Duodenal mucosa (tissue), 2 donors: ENCODE measurements around the gene NOXA1.
A peak's percentile ranks its signal among the peaks of the same experiment; 100 is the strongest.
"Not testable (repeated sequence)": the region's sequence is repeated elsewhere in the genome, so short reads cannot be mapped to it uniquely, and the experiment has no call there.

Experiments used
- H3K27ac ChIP-seq: one replicate; pipeline ENCODE4 v1.7.0; 2013; ENCODE audit warnings: low read depth, low read length
- H3K27me3 ChIP-seq, 2 donors: one replicate each; pipeline ENCODE4 v1.7.0; 2013; ENCODE audit warnings: low read length in 2 of 2, control low read depth in 1 of 2; ENCODE audit not compliant: insufficient read depth in 2 of 2, control insufficient read depth in 1 of 2
- H3K36me3 ChIP-seq, 2 donors: one replicate each; pipeline ENCODE4 v1.7.0; 2013; ENCODE audit warnings: low read length in 2 of 2, control low read depth in 1 of 2; ENCODE audit not compliant: insufficient read depth in 2 of 2, control insufficient read depth in 1 of 2
- H3K4me1 ChIP-seq, 2 donors: one replicate each; pipeline ENCODE4 v1.7.0; 2013; ENCODE audit warnings: low read length in 2 of 2, control low read depth in 1 of 2; ENCODE audit not compliant: insufficient read depth in 2 of 2, control insufficient read depth in 1 of 2
- H3K4me3 ChIP-seq, 2 donors: one replicate each; pipeline ENCODE4 v1.7.0; 2013; ENCODE audit warnings: low read length in 2 of 2, low read depth in 1 of 2
- H3K9ac ChIP-seq, 2 donors: one replicate each; pipeline ENCODE4 v1.7.0; 2013; ENCODE audit warnings: low read length in 2 of 2, low read depth in 1 of 2
- H3K9me3 ChIP-seq, 2 donors: one replicate each; pipeline ENCODE4 v1.7.0; 2013; ENCODE audit warnings: low read length in 2 of 2, control low read depth in 1 of 2; ENCODE audit not compliant: control insufficient read depth in 1 of 2

NOXA1 gene

DNA sequence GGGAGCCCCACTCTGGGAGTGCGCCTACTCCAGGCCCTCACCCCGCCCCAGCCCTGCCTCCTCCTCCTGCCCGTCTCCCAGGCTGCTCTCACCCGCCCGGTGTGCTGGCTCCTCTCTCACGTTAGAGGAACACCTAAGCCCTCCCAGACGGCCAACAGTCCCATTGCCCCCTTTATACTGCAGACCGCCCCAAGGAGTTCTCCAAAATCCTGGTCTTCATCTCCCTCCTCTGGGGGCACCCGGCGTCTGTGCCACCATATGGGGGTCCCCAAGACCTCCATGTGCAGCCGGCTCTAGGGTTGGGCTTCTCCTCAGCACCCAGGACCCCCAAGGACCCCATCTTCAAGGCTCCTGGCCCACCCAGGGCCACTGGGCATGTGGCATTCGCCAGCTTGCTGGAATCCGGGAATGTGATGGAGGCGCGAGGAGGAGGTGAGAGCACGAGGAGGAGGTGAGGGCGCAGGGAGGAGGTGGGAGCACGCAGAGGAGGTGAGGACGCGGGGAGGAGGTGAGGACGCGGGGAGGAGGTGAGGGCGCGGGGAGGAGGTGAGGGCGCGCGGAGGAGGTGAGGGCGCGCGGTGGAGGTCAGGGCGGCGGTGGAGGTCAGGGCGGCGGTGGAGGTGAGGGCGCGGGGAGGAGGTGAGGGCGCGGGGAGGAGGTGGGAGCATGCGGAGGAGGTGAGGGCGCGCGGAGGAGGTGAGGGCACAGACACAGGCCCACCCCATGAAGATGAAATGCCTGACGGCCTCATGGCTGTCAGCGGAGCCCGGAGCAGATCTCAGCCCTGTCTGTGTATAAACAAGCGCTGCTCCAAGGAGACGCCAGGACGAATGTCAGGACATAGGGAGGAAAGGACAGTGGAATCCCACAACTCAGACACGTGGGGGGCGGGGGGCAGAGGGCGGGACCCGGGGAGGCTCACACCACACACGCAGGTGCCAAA lies 41.4 kb upstream of the NOXA1 start:
- Histone ChIP-seq H3K4me3 (no peak overlapping the region), H3K36me3 (no peaks in the 10 kb centered on the region), H3K27me3 (no peaks in the 10 kb centered on the region), H3K4me1 (no peaks in the 10 kb centered on the region), H3K9me3 (no peaks in the 10 kb centered on the region), H3K9ac (no peak overlapping the region), H3K27ac (no peak overlapping the region)

DNA sequence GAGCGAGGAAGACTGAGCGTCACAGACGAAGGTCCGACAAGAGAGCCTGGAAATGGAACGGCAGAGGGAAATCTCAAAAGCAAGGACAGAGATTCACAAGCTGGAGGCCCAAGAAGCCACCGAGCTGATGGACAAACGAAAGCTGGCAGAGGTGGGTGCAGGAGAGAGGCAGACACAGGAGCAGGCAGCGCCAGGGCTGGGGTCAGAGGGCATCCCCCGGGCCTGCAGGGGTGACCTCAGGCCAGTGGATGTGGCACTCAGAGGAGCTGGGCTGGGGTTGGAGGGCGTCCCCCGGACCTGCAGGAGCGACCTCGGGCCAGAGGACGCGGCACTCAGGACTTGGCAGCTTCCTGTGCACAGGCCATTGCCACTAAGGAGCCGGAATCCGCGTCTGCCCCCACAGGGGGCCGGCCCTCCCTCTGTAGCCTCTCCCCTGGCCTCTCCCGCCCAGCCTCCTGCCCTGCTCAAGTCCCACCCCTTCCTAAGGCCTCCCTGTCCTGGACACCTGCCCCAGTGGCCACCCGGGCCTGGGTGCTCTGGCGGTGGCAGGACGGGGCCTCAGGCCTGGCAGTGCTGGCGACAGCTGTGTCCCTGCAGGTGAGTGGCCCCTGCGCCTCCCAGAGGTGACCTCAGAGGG lies 40.6 kb upstream of the NOXA1 start:
- H3K9ac ChIP-seq = no peak overlapping the region
- no peak overlapping the region for H3K4me3 ChIP-seq
- H3K4me1 ChIP-seq = no peaks in the 10 kb centered on the region
- no peaks in the 10 kb centered on the region for H3K27me3 ChIP-seq
- no peak overlapping the region for H3K27ac ChIP-seq
- H3K36me3 ChIP-seq = no peaks in the 10 kb centered on the region
- no peaks in the 10 kb centered on the region for H3K9me3 ChIP-seq

DNA sequence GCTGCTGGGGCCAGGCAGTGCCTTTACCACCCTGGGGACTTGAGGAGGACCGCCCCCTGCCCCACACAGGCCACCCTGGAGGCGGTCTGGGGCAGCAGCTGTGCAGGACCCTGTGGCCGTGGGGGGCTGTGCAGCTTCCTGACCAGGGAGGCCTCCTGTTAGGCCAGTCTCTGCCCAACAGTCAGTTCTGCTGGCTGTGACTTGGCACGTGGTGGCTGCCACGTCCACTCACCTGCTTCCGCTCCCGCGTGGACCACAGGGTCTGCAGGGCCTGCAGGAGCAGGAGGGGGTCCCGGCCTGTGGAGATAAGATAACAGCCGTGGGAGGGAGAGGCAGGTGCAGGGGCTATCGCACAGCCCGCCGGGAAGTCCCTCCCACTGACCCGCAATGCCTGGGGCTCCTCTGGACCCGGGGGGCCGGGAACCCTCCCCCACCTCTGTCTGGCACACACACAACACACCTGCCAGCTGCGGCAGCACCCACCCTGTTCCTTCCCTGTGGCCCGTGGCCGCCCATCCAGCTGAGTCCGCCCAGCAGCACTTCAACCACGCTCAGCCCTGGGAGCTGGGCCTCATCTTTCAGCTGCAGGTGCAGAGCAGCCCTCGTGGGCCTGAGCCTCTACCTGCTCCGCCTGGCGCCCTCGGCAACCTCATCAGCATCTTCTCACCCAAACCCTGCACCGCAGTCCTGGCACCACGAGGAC lies 40.0 kb upstream of the NOXA1 start:
- Histone ChIP-seq H3K36me3 (no peaks in the 10 kb centered on the region), H3K4me1 (no peaks in the 10 kb centered on the region), H3K4me3 (no peak overlapping the region), H3K27ac (no peak overlapping the region), H3K9me3 (no peaks in the 10 kb centered on the region), H3K9ac (no peak overlapping the region), H3K27me3 (no peaks in the 10 kb centered on the region)

DNA sequence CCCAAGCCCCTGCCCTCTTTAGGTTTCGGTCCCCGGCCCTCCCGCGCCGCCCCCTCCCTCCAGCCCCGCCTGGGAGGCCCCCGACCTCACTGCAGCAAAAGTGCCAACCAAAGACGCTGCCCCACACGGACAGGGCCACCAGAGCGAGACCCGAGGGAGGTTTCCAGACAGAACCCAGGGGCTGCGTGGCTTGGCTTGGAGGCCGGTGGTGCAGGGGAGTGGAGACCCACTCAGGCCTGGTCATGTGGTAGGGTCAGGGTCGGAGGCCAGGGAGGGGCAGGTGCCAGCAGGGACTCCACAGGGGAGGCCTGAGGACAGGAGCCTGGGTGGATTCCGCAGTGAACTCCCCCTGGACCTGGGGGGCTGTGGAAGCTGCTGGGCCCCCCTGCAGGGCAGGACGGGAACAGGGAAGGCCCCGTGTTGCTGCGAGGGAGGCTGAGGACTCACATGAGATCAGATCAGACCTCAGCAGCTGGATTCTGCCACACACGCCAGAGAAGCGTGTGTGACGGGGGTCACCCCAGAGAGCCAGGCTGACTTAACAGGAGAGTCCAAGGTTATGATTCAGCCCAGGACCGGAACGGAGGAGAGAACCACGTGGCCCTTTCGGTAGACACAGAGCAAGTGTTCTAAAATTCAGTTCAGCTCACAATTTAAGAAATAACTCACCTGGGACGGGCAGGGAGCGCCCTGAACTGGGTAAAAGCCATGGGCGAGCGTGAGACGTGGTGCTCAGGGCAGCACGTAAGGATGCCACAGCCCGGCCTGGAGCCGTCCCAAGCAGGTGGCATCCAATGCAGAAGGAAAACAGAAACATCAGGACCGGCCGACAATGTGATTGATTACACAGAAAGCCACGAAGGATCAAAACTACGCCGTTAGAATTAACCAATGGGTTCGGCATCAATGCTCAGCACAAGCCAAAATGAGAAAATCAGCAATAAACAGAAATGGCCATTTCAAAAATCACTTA lies 39.1 kb upstream of the NOXA1 start:
- H3K4me3 ChIP-seq = no peak overlapping the region
- no peaks in the 10 kb centered on the region for H3K27me3 ChIP-seq
- no peak overlapping the region for H3K9ac ChIP-seq
- no peaks in the 10 kb centered on the region for H3K9me3 ChIP-seq
- H3K27ac ChIP-seq = no peak overlapping the region
- H3K4me1 ChIP-seq = no peaks in the 10 kb centered on the region
- peaks cover 0 to 1% of the 10 kb centered on the region in 2 donors for H3K36me3 ChIP-seq

DNA sequence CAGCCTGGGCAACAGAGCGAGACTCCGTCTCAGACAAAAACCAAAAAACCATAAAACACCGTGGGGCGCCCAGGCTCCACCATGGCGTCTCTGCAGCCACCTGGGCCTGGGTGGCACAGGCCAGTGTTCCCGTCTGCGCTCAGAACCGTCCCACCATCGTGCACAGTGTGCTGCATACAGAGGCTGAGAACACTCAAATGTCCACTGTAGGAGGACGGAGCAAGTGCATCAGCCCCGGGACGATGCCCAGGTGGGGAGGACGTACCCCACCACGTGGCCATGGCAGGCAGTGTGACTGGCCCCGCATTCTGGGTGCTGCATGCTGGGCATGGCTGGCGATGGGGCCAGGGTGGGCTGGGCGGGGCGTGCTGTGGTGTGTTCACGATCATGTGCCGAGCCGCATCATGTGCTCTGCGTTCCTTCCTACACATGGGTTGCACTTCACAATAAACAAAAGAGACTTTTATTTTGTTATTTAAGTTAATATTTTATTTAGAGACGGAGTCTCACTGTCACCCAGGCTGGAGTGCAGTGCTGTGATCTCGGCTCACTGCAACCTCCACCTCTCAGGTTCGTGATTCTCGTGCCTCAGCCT lies 38.0 kb upstream of the NOXA1 start:
- Histone ChIP-seq H3K27ac (no peak overlapping the region), H3K36me3 (peaks cover 0 to 6% of the 10 kb centered on the region in 2 donors), H3K4me1 (no peaks in the 10 kb centered on the region), H3K9me3 (no peaks in the 10 kb centered on the region), H3K27me3 (no peaks in the 10 kb centered on the region), H3K4me3 (no peak overlapping the region), H3K9ac (no peak overlapping the region)

DNA sequence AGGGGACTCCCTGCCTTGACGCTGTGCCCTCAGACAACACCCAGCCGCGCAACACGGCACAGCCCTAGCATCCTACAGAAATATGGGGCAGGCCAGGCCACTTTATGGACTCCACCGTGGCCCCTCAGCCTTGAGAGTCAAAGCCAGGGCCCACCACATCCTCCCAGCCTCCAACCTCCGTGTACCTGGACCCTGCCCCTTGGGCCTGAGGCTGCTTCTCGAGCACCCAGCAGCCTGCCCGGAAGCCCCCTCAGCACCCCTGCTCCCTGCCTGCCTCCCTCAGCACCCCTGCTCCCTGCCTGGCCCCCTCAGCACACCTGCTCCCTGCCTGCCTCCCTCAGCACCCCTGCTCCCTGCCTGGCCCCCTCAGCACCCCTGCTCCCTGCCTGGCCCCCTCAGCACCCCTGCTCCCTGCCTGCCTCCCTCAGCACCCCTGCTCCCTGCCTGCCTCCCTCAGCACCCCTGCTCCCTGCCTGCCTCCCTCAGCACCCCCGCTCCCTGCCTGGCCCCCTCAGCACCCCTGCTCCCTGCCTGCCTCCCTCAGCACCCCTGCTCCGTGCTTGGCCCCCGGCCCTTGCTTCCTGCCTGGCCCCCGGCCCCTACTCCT lies 36.6 kb upstream of the NOXA1 start:
- H3K9ac ChIP-seq, H3K4me3 ChIP-seq, H3K9me3 ChIP-seq, H3K27ac ChIP-seq, H3K36me3 ChIP-seq, H3K27me3 ChIP-seq, H3K4me1 ChIP-seq: not testable (repeated sequence)

DNA sequence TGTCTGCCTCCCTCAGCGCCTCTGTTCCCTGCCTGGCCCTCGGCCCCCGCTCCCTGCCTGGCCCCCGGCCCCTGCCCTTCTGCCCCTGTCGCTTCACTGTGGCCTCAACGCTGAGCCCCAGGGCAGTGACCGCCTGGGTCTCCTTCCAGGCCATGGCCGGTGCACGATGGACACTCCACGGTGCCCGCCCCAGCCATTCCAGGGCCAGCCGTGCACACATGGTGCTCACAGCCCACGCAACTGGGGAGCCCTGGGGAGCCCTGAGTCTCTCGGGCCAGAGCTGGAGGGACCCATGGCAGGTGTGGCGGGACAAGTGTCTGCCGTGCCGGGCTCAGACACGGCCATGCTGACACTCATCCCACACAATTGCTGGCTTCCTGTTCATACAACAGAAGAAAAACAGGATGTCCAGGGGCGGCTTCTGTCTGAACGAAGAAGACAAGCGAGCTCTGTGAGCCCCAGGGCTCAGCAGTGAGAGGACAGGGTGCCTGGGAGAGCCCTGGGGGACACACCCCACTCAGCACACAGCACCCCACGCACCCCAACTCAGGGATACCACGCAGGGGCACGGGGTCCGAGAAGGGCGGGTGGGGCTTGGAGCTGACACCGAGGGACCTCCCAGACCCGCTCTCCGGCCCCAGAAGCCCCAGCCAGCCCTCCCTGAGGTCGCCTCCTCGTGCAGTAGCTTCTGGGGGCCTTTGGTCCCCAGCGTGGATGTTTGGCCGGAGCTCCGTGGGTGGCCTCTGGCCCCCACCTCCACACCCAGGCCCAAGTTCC lies 35.9 kb upstream of the NOXA1 start:
- peak overlapping the region; percentile 42 for H3K27ac ChIP-seq
- H3K4me3 ChIP-seq = no peak overlapping the region

DNA sequence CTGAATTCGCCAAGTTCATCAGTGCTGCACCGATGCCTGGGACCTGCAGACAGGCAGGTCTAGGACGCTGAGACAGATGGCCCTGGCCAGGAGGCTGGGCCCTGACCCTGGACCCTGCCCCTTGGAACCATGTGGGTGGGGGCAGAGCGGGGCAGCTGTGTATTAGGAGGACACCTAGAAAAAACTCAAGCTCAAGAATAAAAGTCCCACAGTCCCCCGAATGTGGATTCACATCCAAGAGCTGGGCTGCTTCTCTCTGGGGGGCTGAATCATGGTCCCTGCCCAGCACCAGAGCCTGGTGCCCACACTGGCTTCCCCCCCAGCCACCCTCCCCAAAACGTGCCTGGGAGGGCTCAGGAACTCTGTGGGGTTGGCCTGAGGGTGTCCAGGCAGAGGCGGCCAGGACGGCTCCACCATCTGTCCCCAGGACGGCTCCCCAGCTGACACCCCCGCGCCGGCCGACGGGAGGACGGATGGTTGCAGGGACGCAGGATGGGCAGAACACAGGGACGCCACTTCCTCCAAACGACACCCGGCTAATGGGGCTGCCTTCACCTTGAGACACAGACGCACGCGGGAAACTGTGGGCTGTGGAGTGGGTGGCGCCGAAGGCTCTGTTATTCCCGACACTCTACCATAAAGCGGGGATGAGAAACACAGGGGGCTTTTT lies 35.2 kb upstream of the NOXA1 start:
- no peaks in the 10 kb centered on the region for H3K9me3 ChIP-seq
- H3K4me3 ChIP-seq = no peak overlapping the region
- H3K27ac ChIP-seq = peak overlapping the region; percentile 42
- H3K27me3 ChIP-seq = no peaks in the 10 kb centered on the region
- H3K36me3 ChIP-seq = peaks cover 0 to 11% of the 10 kb centered on the region in 2 donors
- H3K9ac ChIP-seq = no peak overlapping the region
- H3K4me1 ChIP-seq = peaks cover 0 to 3% of the 10 kb centered on the region in 2 donors

More for the DNA sequence above, 35.9 kb upstream of the NOXA1 start:
- H3K9me3 ChIP-seq = no peaks in the 10 kb centered on the region
- H3K4me1 ChIP-seq = peaks cover 0 to 3% of the 10 kb centered on the region in 2 donors
- H3K27me3 ChIP-seq = no peaks in the 10 kb centered on the region
- H3K36me3 ChIP-seq = peaks cover 0 to 9% of the 10 kb centered on the region in 2 donors
- H3K9ac ChIP-seq = no peak overlapping the region
